Spleen (tissue), 11 donors: Measurements from ENCODE around the gene FN3KRP. TPM values are rescaled to one million over a fixed set of nuclear protein-coding genes. Genes with fewer than 3 reads are reported as not detected.

Experiments
- DNase-seq: peaks from one replicate; pipeline ENCODE4 v3.0.0-alpha.2; 2020
- H3K27ac ChIP-seq, 8 donors: fragments of 200-600 bp; sonication (generic) in 7 of 8; 1 replicate in 4 of 8; 2 replicates in 4 of 8; pipeline versions ENCODE4 v1.5.0 to v1.8.0; 2016 to 2021; ENCODE audit warnings: inconsistent platforms in 4 of 8, mild to moderate bottlenecking in 4 of 8, moderate library complexity in 1 of 8
- H3K27me3 ChIP-seq, 7 donors: fragments of 200-600 bp; sonication (generic) in 6 of 7; replicated peaks in 1 of 7; 1 replicate in 4 of 7; 2 replicates in 3 of 7; pipeline versions ENCODE4 v1.5.0 to v1.8.0; 2016 to 2021; ENCODE audit warnings: inconsistent platforms in 3 of 7, mild to moderate bottlenecking in 1 of 7
- H3K36me3 ChIP-seq, 6 donors: fragments of 200-600 bp; sonication (generic) in 5 of 6; 1 replicate in 4 of 6; 2 replicates in 2 of 6; pipeline versions ENCODE4 v1.5.0 to v1.8.0; 2016 to 2021; ENCODE audit warnings: inconsistent platforms in 2 of 6
- H3K4me1 ChIP-seq, 6 donors: fragments of 200-600 bp; sonication (generic) in 5 of 6; 1 replicate in 3 of 6; 2 replicates in 3 of 6; pipeline versions ENCODE4 v1.5.0 to v1.8.0; 2016 to 2021; ENCODE audit warnings: inconsistent platforms in 3 of 6
- H3K4me3 ChIP-seq, 8 donors: fragments of 200-600 bp; sonication (generic) in 7 of 8; 1 replicate in 4 of 8; 2 replicates in 4 of 8; pipeline versions ENCODE4 v1.5.0 to v1.8.0; 2016 to 2021; ENCODE audit warnings: inconsistent platforms in 4 of 8, mild to moderate bottlenecking in 4 of 8, moderate library complexity in 2 of 8
- H3K9me3 ChIP-seq, 8 donors: fragments of 200-600 bp; sonication (generic) in 7 of 8; 1 replicate in 4 of 8; 2 replicates in 4 of 8; pipeline versions ENCODE4 v1.5.0 to v1.8.0; 2016 to 2021; ENCODE audit warnings: inconsistent platforms in 4 of 8
- CTCF ChIP-seq, 11 experiments: fragments of 200-600 bp in 7 of 11; fragments of 450-650 bp in 4 of 11; sonication (generic) in 4 of 11; IDR thresholded peaks in 8 of 11; conservative IDR thresholded peaks in 3 of 11; 1 replicate in 7 of 11; 2 replicates in 4 of 11; pipeline versions ENCODE4 v1.4.0 to v1.8.0; 2016 to 2021; ENCODE audit warnings: antibody characterized with exemption in 11 of 11, inconsistent platforms in 4 of 11, mild to moderate bottlenecking in 1 of 11
- POLR2A ChIP-seq, 3 donors: fragments of 450-650 bp; IDR thresholded peaks; one replicate each; pipeline ENCODE4 v1.5.1; 2017; ENCODE audit warnings: antibody characterized with exemption in 3 of 3, mild to moderate bottlenecking in 1 of 3
- POLR2AphosphoS5 ChIP-seq, 3 donors: sonication (generic); formaldehyde crosslinking; IDR thresholded peaks; one replicate each; pipeline ENCODE4 v1.5.1; 2017; ENCODE audit warnings: antibody characterized with exemption in 3 of 3
- WGBS, 5 donors: extraction: QIAGEN DNeasy Blood & Tissue Kit in 3 of 5; methylation state at CpG; one replicate each; pipeline versions ENCODE4 v1.1.5 to v1.1.7; 2013 to 2018; 5-methylcytosine and 5-hydroxymethylcytosine counted together
- intact Hi-C: fragments of 100-400 bp; cut with DNase I; formaldehyde crosslinking; loops from one replicate; pipeline ENCODE4 v1.15.0; 2023; ENCODE audit warnings: low total_unique reads
- polyA plus RNA-seq, 3 donors: library from polyadenylated mRNA; stranded (reverse); fragments of 200-250 nt; gene quantifications; one replicate each; pipeline ENCODE4 v1.2.1, GENCODE V29; 2013
- total RNA-seq, 7 donors: library from RNA; depleted of rRNA in 3 of 7; stranded (reverse); fragments of >200 nt in 3 of 7; fragmentation: NEBNext Ultra II Directional in 4 of 7; extraction: Animal tissue kit (Norgen Biotek cat#: 25700) in 4 of 7; gene quantifications; one replicate each; pipeline versions ENCODE4 v1.1.0 to v1.2.1, GENCODE V29; 2016 to 2021
- donor health status: healthy with polysubstance abuse.
- donor health status: DM: no; HTN: no; CAD: no; lungs with moderate emphysema.
- donor health status: DM: no; HTN: no; CAD: no.
- donor health status: Bipolar disorder and iron deficiency.
- donor health status: healthy.
- donor health status: DM: no; HTN: no; CAD: no.
- donor health status: DM: yes; HTN: yes; CAD: no.

FN3KRP gene
- total and polyA plus RNA-seq, 10 donors = 16.3 to 35.1 (median 24.8) TPM

GRCh38 chr17:82696916-82697807, 19.3 kb upstream of the FN3KRP start:
- no peaks in the 10 kb centered on the region for H3K36me3 ChIP-seq
- 35 to 43% (median 40%) methylated on average over 36 to 48 of the region's 48 CpGs for WGBS, 5 donors
- no peak overlapping the region for H3K27ac ChIP-seq
- DNase-seq = no peak
- H3K4me1 ChIP-seq = peaks cover 10 to 26% (median 22%) of the 10 kb centered on the region in 6 donors
- TF ChIP-seq POLR2AphosphoS5 (IDR thresholded peaks at IDR 0.05) = no peak
- no peak for TF ChIP-seq CTCF (IDR thresholded peaks at IDR 0.05 in 8 of 11, conservative IDR thresholded peaks at IDR 0.05 in 3 of 11)
- no peak for TF ChIP-seq POLR2A (IDR thresholded peaks at IDR 0.05)
- peaks cover 0 to 21% (median 13%) of the 10 kb centered on the region in 8 donors for H3K9me3 ChIP-seq
- intact Hi-C loops = no loop called here
- peaks cover 0 to 18% (median 3%) of the 10 kb centered on the region in 7 donors for H3K27me3 ChIP-seq
- peak overlapping the region; percentile 60 to 92 (median 75) for H3K4me3 ChIP-seq

GRCh38 chr17:82697808-82698064, 18.8 kb upstream of the FN3KRP start:
- no peak for DNase-seq
- intact Hi-C loops = no loop called here
- H3K4me3 ChIP-seq = peak overlapping the region; percentile 60 to 92 (median 75)

GRCh38 chr17:82698065-82698973, 18.2 kb upstream of the FN3KRP start, which contains the start of gene RAB40B:
Gene RAB40B (minus strand): TSS chr17:82698698. CDS start chr17:82698596, 102 bp downstream.
- intact Hi-C loops = no loop called here
- Histone ChIP-seq H3K36me3 (no peaks in the 10 kb centered on the region), H3K4me3 (peak within 1 kb of the TSS; percentile 65 to 92 (median 76)), H3K9me3 (peaks cover 0 to 21% (median 13%) of the 10 kb centered on the region in 8 donors), H3K4me1 (peaks cover 10 to 26% (median 22%) of the 10 kb centered on the region in 6 donors), H3K27ac (peak within 1 kb of the TSS in 5 of 8 donors; percentile 70 to 77 (median 72)), H3K27me3 (peaks cover 0 to 18% (median 3%) of the 10 kb centered on the region in 7 donors)
- DNase-seq = peak; percentile 99
- TF ChIP-seq CTCF (IDR thresholded peaks at IDR 0.05 in 8 of 11, conservative IDR thresholded peaks at IDR 0.05 in 3 of 11) = peak in 2 of 11 experiments; percentile 24 to 43
- TF ChIP-seq POLR2AphosphoS5 (IDR thresholded peaks at IDR 0.05) = peak in 2 of 3 donors; percentile 54 to 59
- no peak for TF ChIP-seq POLR2A (IDR thresholded peaks at IDR 0.05)
- 0 to 1% (median 1%) methylated on average over 28 to 112 of the region's 112 CpGs for WGBS, 5 donors

More at GRCh38 chr17:82697808-82698064, 18.8 kb upstream of the FN3KRP start:
- Histone ChIP-seq H3K4me1 (peaks cover 10 to 26% (median 22%) of the 10 kb centered on the region in 6 donors), H3K27me3 (peaks cover 0 to 18% (median 3%) of the 10 kb centered on the region in 7 donors), H3K36me3 (no peaks in the 10 kb centered on the region), H3K9me3 (peaks cover 0 to 21% (median 13%) of the 10 kb centered on the region in 8 donors), H3K27ac (peak overlapping the region in 1 of 8 donors; percentile 74)
- WGBS, 5 donors = 0 to 1% (median 1%) methylated on average over 12 to 32 of the region's 32 CpGs
- TF ChIP-seq CTCF (IDR thresholded peaks at IDR 0.05 in 8 of 11, conservative IDR thresholded peaks at IDR 0.05 in 3 of 11) = no peak
- TF ChIP-seq POLR2AphosphoS5 (IDR thresholded peaks at IDR 0.05) = no peak
- no peak for TF ChIP-seq POLR2A (IDR thresholded peaks at IDR 0.05)
